Measurements from ENCODE around the gene EGF.
"Not testable (repeated sequence)": the region's sequence is repeated elsewhere in the genome, so short reads cannot be mapped to it uniquely, and the experiment has no call there.

The EGF gene

DNA sequence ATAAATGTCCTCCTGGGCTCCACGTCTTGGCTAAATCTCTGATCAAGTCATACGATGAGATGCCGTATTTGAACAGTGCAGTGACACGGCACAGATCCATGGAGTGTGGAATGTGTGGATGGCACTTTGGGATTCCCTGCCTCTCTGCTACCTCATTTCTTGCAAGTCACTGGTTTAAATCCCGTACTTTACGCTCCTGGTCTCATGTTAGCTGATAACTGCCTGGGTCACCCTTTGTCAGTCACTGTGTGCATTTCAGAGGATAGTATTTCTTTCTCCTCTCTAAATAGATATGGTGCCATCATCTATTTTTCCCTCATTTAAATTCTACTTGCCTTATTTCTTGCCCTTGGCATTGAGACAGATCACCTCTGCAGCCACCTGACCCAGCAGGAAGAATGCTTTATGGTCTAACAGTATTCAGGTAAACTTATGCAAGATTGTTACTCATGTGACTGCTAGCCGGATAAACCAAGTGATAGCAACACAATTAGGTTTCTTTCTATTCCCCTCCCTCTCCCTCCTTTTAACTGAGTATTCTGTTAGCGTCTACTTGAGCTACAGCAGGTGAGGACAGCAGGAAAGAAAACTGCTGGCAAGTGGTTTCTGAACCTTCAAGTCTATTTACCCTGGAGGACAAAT is 2.8 kb downstream of the EGF start:
- no peak for DNase-seq

GRCh38 chr4:109916027-109916409 is 3.3 kb downstream of the EGF start:
- no peak for DNase-seq

DNA sequence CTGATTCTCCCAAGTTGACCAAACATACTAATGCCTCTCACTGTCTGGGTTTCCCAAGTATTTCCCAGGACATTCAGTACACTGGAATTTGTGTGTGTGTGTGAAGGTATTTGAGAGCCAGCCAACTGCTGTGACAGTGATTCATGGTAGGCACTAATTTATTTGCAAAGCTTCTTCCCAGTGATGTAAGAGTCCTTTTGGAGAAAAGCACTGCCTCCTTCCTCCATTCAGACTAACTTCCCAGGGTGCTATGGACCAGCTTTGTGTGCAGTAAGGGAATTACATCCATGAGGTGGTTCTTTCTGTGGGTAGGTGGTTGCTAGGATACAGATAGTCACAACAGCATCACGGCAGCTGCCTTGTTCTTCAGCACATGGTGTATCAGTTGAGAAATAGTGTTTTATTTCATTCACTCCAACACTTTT is 8.7 kb downstream of the EGF start:
- no peak for DNase-seq

- no peak for DNase-seq
Measured at GRCh38 chr4:109925396-109925795, 12.7 kb downstream of the EGF start.

- DNase-seq: no peak
Measured at GRCh38 chr4:109928327-109929045, 15.8 kb downstream of the EGF start.

- DNase-seq: no peak
Measured at GRCh38 chr4:109930464-109930863, 17.8 kb downstream of the EGF start.

GRCh38 chr4:109930872-109931271 is 18.2 kb downstream of the EGF start:
- no peak for DNase-seq

GRCh38 chr4:109931318-109931717 is 18.6 kb downstream of the EGF start:
- no peak for DNase-seq

GRCh38 chr4:109937352-109937751 is 24.7 kb downstream of the EGF start:
- DNase-seq: not testable (repeated sequence)

DNA sequence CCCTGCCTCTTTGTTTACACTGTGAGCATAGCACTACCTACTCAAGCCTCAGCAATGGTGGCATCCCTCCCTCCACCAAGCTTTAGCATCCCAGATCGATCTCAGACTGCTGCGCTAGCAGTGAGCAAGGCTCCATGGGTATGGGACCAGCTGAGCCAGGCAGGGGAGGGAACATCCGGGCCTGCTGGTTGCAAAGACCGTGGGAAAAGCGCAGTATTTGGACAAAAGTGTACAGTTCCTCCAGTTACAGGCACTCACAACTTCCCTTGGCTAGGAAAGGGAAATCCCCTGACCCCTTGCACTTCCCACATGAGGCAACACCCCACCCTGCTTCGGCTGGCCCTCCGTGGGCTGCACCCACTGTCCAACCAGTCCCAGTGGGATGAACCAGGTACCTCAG is 26.5 kb downstream of the EGF start:
- DNase-seq: no peak

GRCh38 chr4:109942292-109942926 is 29.7 kb downstream of the EGF start:
- DNase-seq: no peak

DNA sequence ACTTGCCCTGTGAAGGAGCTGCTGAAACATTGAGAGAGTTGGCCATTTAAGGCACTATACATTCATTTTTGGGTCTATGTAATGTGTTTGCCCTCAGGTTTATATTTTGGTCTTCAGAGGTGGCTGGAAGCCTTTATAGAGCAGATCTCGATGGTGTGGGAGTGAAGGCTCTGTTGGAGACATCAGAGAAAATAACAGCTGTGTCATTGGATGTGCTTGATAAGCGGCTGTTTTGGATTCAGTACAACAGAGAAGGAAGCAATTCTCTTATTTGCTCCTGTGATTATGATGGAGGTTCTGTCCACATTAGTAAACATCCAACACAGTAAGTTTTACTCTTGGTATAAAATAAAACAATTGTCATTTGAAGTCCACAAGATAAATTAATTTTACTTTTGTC is 31.1 kb downstream of the EGF start:
- no peak for DNase-seq

- no peak for DNase-seq
Measured at GRCh38 chr4:109944591-109944990, 31.9 kb downstream of the EGF start.

DNA sequence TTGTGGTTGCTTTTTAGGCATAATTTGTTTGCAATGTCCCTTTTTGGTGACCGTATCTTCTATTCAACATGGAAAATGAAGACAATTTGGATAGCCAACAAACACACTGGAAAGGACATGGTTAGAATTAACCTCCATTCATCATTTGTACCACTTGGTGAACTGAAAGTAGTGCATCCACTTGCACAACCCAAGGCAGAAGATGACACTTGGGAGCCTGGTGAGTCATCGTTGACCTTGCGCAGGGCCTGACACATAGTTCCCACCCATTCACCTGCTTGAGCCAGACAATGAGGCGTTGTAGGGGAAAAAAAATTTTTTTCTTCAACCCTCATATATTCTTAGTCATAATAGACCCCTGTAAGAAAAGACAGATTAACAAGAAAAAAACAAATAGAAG is 32.4 kb downstream of the EGF start:
- DNase-seq: no peak

- no peak for DNase-seq
Measured at GRCh38 chr4:109946120-109946519, 33.4 kb downstream of the EGF start.

DNA sequence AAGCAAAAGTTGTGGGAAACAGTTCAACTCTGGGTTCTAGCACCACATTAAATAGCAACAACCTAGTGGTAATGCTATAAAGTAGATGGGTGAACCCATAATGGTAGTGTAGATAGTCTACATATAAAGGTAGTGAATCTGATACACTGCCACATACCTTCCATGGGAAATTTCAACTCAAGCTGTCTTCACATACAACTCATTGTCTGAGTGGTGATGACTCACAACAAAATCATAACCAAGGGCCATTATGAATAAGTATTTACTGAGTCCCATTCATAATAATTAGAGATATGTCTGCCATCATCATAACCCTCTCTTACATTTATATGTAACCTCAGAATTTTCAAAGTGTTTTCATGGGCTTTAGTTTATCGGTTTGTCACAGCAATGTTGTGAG is 34.8 kb downstream of the EGF start:
- DNase-seq: no peak

- DNase-seq: no peak
Measured at GRCh38 chr4:109947918-109948317, 35.2 kb downstream of the EGF start.

DNA sequence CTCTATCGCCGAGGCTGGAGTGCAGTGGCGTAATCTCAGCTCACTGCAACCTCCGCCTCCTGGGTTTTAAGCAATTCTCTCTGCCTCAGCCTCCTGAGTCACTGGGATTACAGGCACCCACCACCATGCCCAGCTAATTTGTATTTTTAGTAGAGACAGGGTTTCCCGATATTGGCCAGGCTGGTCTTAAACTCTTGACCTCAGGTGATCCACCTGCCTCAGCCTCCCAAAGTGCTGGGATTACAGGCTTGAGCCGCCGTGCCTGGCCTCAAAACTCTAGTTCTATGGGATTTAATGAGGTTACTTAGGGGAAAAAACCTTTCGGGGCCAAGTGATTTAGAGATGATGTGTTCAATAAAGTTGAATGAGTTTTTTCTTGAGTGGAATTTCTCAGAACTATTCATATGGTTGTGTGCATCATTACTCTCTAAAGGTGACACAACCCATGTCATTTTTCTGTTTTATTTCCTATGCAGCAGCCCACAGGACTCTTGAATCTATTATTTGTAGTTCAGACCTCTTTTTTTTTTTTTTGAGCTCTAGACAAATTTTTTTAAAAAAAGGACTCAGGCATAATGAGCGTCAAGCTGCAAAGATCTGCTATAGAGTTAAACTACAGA is 36.5 kb downstream of the EGF start:
- DNase-seq: not testable (repeated sequence)

DNA sequence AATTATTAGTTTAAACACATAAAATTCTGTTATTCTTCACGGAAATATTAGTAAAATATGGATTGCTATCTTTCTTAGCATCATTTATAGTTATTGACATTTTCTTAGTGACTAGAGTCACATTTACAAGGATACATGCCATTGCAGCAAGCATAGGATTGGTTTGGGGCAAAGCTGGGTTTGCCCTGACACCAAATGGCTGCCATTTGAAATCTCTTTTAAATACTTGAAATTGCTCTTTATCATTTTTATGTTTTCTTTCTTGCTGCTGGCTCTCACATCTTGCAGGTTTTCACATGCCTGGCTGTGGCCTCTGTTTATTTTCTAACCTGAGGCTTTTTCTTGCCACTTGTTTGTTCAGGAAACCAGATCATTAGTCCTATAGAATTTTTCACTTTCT is 39.9 kb downstream of the EGF start:
- no peak for DNase-seq

DNA sequence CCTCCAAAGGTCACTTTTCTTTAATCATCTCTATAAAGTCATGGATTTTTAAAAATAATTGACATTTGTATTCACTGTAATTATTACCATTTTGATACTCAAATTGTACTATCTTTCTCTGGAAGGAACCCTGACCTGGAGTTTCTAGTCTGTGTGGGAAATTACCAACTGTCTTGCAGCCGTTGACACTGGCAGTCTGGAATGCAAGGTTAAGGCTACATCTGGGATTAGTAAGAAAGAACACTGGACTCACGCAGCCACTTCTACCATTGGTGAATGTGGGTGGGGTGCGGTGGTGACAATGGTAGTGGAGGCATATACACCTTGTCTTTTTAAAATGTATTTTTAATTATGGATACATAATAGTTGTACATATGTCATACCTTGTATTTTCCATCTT is 40.9 kb downstream of the EGF start:
- DNase-seq: no peak

- no peak for DNase-seq
Measured at GRCh38 chr4:109955146-109955545, 42.5 kb downstream of the EGF start.

GRCh38 chr4:109957227-109957626 is 44.5 kb downstream of the EGF start:
- DNase-seq: no peak

DNA sequence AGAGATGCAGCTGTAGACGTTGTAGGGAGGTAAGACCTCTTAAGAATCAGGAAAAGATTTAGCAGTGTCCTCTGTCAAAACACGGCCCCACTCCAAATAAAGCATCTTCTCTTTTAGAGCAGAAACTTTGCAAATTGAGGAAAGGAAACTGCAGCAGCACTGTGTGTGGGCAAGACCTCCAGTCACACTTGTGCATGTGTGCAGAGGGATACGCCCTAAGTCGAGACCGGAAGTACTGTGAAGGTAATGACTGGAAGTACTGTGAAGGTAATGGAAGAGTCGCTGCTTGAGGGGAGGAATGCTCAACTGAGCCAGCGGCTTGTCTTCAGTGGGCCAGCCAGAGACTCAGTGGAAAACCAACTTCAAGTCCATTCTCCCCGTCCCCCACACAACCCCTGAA is 46.5 kb downstream of the EGF start:
- no peak for DNase-seq

DNA sequence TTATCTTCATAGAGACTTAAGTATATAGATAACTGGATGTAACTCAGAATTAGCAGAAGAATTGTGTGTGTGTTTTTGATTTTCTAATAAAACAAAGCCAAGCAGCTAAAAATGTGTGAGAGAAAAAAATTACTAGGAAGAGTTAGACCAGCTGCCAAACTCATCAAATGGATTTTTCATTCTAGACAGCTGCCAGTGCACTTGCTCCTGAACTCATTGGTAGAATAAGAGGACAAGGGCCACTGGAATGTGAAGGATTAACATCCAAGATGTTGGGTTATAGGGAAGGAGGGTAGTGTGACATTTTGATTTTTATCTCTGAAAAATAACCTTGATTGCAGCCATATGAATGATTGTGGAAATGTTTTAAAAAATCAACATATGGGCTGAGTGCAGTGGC is 49.7 kb downstream of the EGF start:
- no peak for DNase-seq
